Colonic mucosa (tissue), 4 donors: ENCODE data around the gene GULP1. TPM values are rescaled to one million over a fixed set of nuclear protein-coding genes. Genes with fewer than 3 reads are reported as not detected.
A peak's percentile ranks its signal among the peaks of the same experiment; 100 is the strongest.
"Not testable (repeated sequence)": the region's sequence is repeated elsewhere in the genome, so short reads cannot be mapped to it uniquely, and the experiment has no call there.

ENCODE experiments used
- DNase-seq: peaks from one replicate; pipeline ENCODE4 v3.0.0-alpha.2; 2020
- H3K27ac ChIP-seq: fragments of 200-600 bp; one replicate; pipeline ENCODE4 v1.8.0; 2021
- H3K27me3 ChIP-seq: fragments of 200-600 bp; one replicate; pipeline ENCODE4 v1.8.0; 2021
- H3K36me3 ChIP-seq: fragments of 200-600 bp; one replicate; pipeline ENCODE4 v1.8.0; 2021
- H3K4me1 ChIP-seq: fragments of 200-600 bp; one replicate; pipeline ENCODE4 v1.8.0; 2021; ENCODE audit warnings: mild to moderate bottlenecking
- H3K4me3 ChIP-seq: fragments of 200-600 bp; one replicate; pipeline ENCODE4 v1.8.0; 2021
- H3K9ac ChIP-seq, 2 donors: one replicate each; pipeline ENCODE4 v1.7.0; 2013; ENCODE audit warnings: control low read depth in 2 of 2, low read depth in 2 of 2, low read length in 2 of 2
- H3K9me3 ChIP-seq: fragments of 200-600 bp; one replicate; pipeline ENCODE4 v1.8.0; 2021
- CTCF ChIP-seq: fragments of 200-600 bp; IDR thresholded peaks from one replicate; pipeline ENCODE4 v1.8.0; 2022; ENCODE audit warnings: antibody characterized with exemption, mild to moderate bottlenecking
- intact Hi-C: fragments of 100-400 bp; cut with DNase I; formaldehyde crosslinking; loops from one replicate; pipeline ENCODE4 v1.14.1; 2022
- total RNA-seq, 2 donors: library from RNA; stranded (reverse); fragmentation: NEBNext Ultra II Directional in 1 of 2; extraction: Animal tissue kit (Norgen Biotek cat#: 25700) in 1 of 2; gene quantifications; one replicate each; pipeline ENCODE4 v1.2.1, GENCODE V29; 2021
- donor health status: healthy.
- donor health status: DM: no; HTN: no; CAD: no.
- donor health status: DM: no; HTN: no; CAD: no.

The GULP1 gene
- total RNA-seq, 2 donors from 2014 or later, result 10.4 to 11.8 TPM

DNA sequence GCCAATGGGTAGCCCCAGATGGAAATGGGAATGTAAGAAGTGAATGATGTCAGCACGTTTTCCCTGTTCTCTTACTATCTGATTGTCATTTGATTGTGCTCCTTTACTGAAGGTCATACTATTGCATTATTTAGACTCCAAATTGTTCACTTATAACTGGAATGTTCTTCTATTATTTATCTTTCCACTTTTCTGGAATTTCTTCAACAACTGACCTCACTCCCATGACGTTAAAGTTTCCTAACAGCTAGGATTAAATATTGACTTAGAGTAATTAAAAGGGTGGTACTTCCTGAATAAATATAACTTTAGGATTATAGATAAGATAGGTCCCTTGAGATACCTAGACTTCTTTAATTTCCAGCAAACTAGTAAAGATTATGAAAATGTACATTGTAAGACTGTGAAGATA lies 10.9 kb upstream of the GULP1 start:
- TF ChIP-seq CTCF, result no peak
- no peaks in the 10 kb centered on the region for H3K9me3 ChIP-seq
- no peak overlapping the region for H3K4me3 ChIP-seq
- H3K27ac ChIP-seq, result no peak overlapping the region
- no peak for DNase-seq
- no peaks in the 10 kb centered on the region for H3K36me3 ChIP-seq
- no peaks in the 10 kb centered on the region for H3K4me1 ChIP-seq
- intact Hi-C loops, result no loop called here
- H3K27me3 ChIP-seq, result no peaks in the 10 kb centered on the region
- no peak overlapping the region for H3K9ac ChIP-seq

GRCh38 chr2:188282907-188283306 lies 8.8 kb upstream of the GULP1 start:
- Histone ChIP-seq H3K36me3 (no peaks in the 10 kb centered on the region), H3K27ac (no peak overlapping the region), H3K9ac (no peak overlapping the region), H3K4me1 (no peaks in the 10 kb centered on the region), H3K4me3 (no peak overlapping the region), H3K27me3 (no peaks in the 10 kb centered on the region), H3K9me3 (no peaks in the 10 kb centered on the region)
- no peak for DNase-seq
- intact Hi-C loops, result no loop called here
- TF ChIP-seq CTCF, result no peak

DNA sequence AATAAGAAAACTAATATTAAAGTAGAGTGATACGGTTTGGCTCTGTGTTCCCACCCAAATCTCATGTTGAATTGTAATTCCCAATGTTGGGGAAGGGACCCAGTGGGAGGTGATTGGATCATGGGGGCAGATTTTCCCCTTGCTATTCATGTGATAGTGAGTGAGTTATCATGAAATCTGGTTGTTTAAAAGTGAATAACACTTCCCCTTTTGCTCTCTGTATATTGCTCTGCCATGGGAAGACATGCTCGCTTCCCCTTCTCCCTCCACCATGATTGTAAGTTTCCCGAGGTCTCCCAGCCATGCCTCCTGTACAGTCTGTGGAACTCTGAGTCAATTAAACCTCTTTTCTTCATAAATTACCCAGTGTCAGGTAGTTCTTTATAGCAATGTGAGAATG lies 7.4 kb upstream of the GULP1 start:
- H3K9ac ChIP-seq, DNase-seq, H3K36me3 ChIP-seq, H3K4me1 ChIP-seq, H3K9me3 ChIP-seq, H3K27ac ChIP-seq, H3K27me3 ChIP-seq, intact Hi-C loops, H3K4me3 ChIP-seq: not testable (repeated sequence)

GRCh38 chr2:188285049-188285448 lies 6.6 kb upstream of the GULP1 start:
- no peak overlapping the region for H3K9ac ChIP-seq
- no peaks in the 10 kb centered on the region for H3K4me1 ChIP-seq
- no peak for DNase-seq
- no peak for TF ChIP-seq CTCF
- no peaks in the 10 kb centered on the region for H3K27me3 ChIP-seq
- intact Hi-C loops, result no loop called here
- no peak overlapping the region for H3K4me3 ChIP-seq
- H3K9me3 ChIP-seq, result no peaks in the 10 kb centered on the region
- no peaks in the 10 kb centered on the region for H3K36me3 ChIP-seq
- H3K27ac ChIP-seq, result no peak overlapping the region

GRCh38 chr2:188285774-188286173 lies 5.9 kb upstream of the GULP1 start:
- intact Hi-C loops, result no loop called here
- TF ChIP-seq CTCF, result no peak
- H3K4me3 ChIP-seq, result no peak overlapping the region
- H3K27me3 ChIP-seq, result no peaks in the 10 kb centered on the region
- no peak overlapping the region for H3K9ac ChIP-seq
- H3K4me1 ChIP-seq, result no peaks in the 10 kb centered on the region
- H3K36me3 ChIP-seq, result no peaks in the 10 kb centered on the region
- no peaks in the 10 kb centered on the region for H3K9me3 ChIP-seq
- no peak overlapping the region for H3K27ac ChIP-seq
- DNase-seq, result no peak

- H3K9me3 ChIP-seq, result no peaks in the 10 kb centered on the region
- no peak for TF ChIP-seq CTCF
- no peak for DNase-seq
- no peaks in the 10 kb centered on the region for H3K4me1 ChIP-seq
- peak overlapping the region; percentile 47 for H3K4me3 ChIP-seq
- H3K36me3 ChIP-seq, result no peaks in the 10 kb centered on the region
- H3K9ac ChIP-seq, result peak overlapping the region; percentile 77 to 78
- H3K27ac ChIP-seq, result peak overlapping the region; percentile 73
- H3K27me3 ChIP-seq, result no peaks in the 10 kb centered on the region
- intact Hi-C loops, result no loop called here
Measured at GRCh38 chr2:188291142-188291616, 495 bp upstream of the GULP1 start.
